ENCODE results near the gene PRSS1. TPM values are rescaled to one million over a fixed set of nuclear protein-coding genes. Genes with fewer than 3 reads are reported as not detected.

Gene PRSS1
- total and polyA plus RNA-seq, 8 donors: 10.0 to 233 (median 61.0) TPM; not detected in 3

GRCh38 chr7:142789441-142789840 is 40.2 kb downstream of the PRSS1 start:
- WGBS, 5 donors: 64 to 88% (median 75%) methylated on average over 2 of the region's 2 CpGs
- no peak for DNase-seq
- Histone ChIP-seq H3K27ac (peak overlapping the region in 1 of 5 donors; percentile 9), H3K9me3 (no peaks in the 10 kb centered on the region), H3K27me3 (peaks cover 0 to 44% (median 0%) of the 10 kb centered on the region in 3 donors), H3K4me1 (no peaks in the 10 kb centered on the region), H3K36me3 (no peaks in the 10 kb centered on the region), H3K4me3 (no peak overlapping the region)
- no peak for TF ChIP-seq POLR2AphosphoS5 (IDR thresholded peaks at IDR 0.05)
- TF ChIP-seq CTCF (IDR thresholded peaks at IDR 0.05): no peak
- intact Hi-C loops (cut with DNase I; ENCODE audit: low total_unique reads): loop anchor here (10.0 kb wide), 1 partner anchor 155 kb away; no protein-coding TSS in a partner anchor

GRCh38 chr7:142790056-142790455 is 40.8 kb downstream of the PRSS1 start:
- peak overlapping the region in 1 of 5 donors; percentile 9 for H3K27ac ChIP-seq
- DNase-seq: no peak
- TF ChIP-seq CTCF (IDR thresholded peaks at IDR 0.05) (no peak), POLR2A (IDR thresholded peaks at IDR 0.05) (no peak), POLR2AphosphoS5 (IDR thresholded peaks at IDR 0.05) (no peak), EP300 (IDR thresholded peaks at IDR 0.05) (no peak)
- 69 to 89% (median 86%) methylated on average over 3 of the region's 3 CpGs for WGBS, 5 donors
- no peaks in the 10 kb centered on the region for H3K9me3 ChIP-seq
- intact Hi-C loops (cut with DNase I; ENCODE audit: low total_unique reads): no loop called here
- no peaks in the 10 kb centered on the region for H3K4me1 ChIP-seq
- H3K36me3 ChIP-seq: no peaks in the 10 kb centered on the region
- no peak overlapping the region for H3K4me3 ChIP-seq
- H3K27me3 ChIP-seq: peaks cover 0 to 50% (median 0%) of the 10 kb centered on the region in 3 donors

GRCh38 chr7:142790555-142790954 is 41.3 kb downstream of the PRSS1 start:
- H3K4me3 ChIP-seq: no peak overlapping the region
- H3K27me3 ChIP-seq: peaks cover 0 to 55% (median under 1%) of the 10 kb centered on the region in 3 donors
- no peak overlapping the region for H3K27ac ChIP-seq
- no peaks in the 10 kb centered on the region for H3K9me3 ChIP-seq
- 76 to 100% (median 83%) methylated on average over 1 of the region's 1 CpG for WGBS, 5 donors
- no peak for DNase-seq
- no peaks in the 10 kb centered on the region for H3K36me3 ChIP-seq
- intact Hi-C loops (cut with DNase I; ENCODE audit: low total_unique reads): no loop called here
- TF ChIP-seq POLR2AphosphoS5 (IDR thresholded peaks at IDR 0.05): no peak
- TF ChIP-seq CTCF (IDR thresholded peaks at IDR 0.05): no peak
- no peak for TF ChIP-seq POLR2A (IDR thresholded peaks at IDR 0.05)
- TF ChIP-seq EP300 (IDR thresholded peaks at IDR 0.05): no peak
- no peaks in the 10 kb centered on the region for H3K4me1 ChIP-seq

GRCh38 chr7:142791502-142791901 is 42.2 kb downstream of the PRSS1 start:
- DNase-seq: no peak
- Histone ChIP-seq H3K27ac (peak overlapping the region in 1 of 5 donors; percentile 28), H3K27me3 (peaks cover 3 to 56% (median 10%) of the 10 kb centered on the region in 3 donors), H3K4me3 (no peak overlapping the region), H3K4me1 (peaks cover 1 to 5% (median 4%) of the 10 kb centered on the region in 4 donors), H3K9me3 (no peaks in the 10 kb centered on the region), H3K36me3 (no peaks in the 10 kb centered on the region)
- WGBS, 5 donors: 76 to 100% (median 80%) methylated on average over 1 to 7 of the region's 7 CpGs
- TF ChIP-seq EP300 (IDR thresholded peaks at IDR 0.05): no peak
- no peak for TF ChIP-seq CTCF (IDR thresholded peaks at IDR 0.05)
- TF ChIP-seq POLR2AphosphoS5 (IDR thresholded peaks at IDR 0.05): no peak
- TF ChIP-seq POLR2A (IDR thresholded peaks at IDR 0.05): no peak
- intact Hi-C loops (cut with DNase I; ENCODE audit: low total_unique reads): no loop called here
